ENCODE measurements around the gene PXDN. TPM values are rescaled to one million over a fixed set of nuclear protein-coding genes. Genes with fewer than 3 reads are reported as not detected.

Gene PXDN
- total and polyA plus RNA-seq, 2 of the 4 experiments (the other 2 are of a cell fraction) = 153 to 332 TPM

GRCh38 chr2:1584051-1584531 lies 160.2 kb downstream of the PXDN start:
- no peaks in the 10 kb centered on the region; the same call in 1 of the 2 replicates for H4K20me1 ChIP-seq (ENCODE audit: insufficient read depth, low read length)
- H2AFZ ChIP-seq (replicated peaks; ENCODE audit: low read length, poor library complexity) = no peak overlapping the region
- H2BK20ac ChIP-seq (ENCODE audit: low read depth, low read length) = no peak overlapping the region
- no peak for DNase-seq
- in situ Hi-C loops (cut with MboI; ENCODE audit: low sequenced_read_pairs) (loop anchor here (25.0 kb wide), 1 partner anchor 178 kb away; no protein-coding TSS in a partner anchor), dilution Hi-C loops (cut with HindIII; ENCODE audit: low sequenced_read_pairs, unreplicated experiment) (no loop called here), intact Hi-C loops (cut with micrococcal nuclease) (no loop called here)
- H4K91ac ChIP-seq (ENCODE audit: insufficient read depth, low read depth, low read length) = no peak overlapping the region
- peaks cover 11% of the 10 kb centered on the region; the same call in 1 of the 2 replicates for H3K9me1 ChIP-seq (ENCODE audit: insufficient read depth, low read length)
- ATAC-seq (ENCODE audit: low read depth) = no peak
- H3K9me3 ChIP-seq (ENCODE audit: control insufficient read depth, insufficient read depth, low read length) = no peaks in the 10 kb centered on the region
- no peak overlapping the region for H2BK15ac ChIP-seq (ENCODE audit: low read depth, low read length)
- no peak overlapping the region for H3K9ac ChIP-seq (ENCODE audit: low read depth, low read length)
- H2AK9ac ChIP-seq (replicated peaks; ENCODE audit: low read depth, low read length, poor library complexity) = no peak overlapping the region
- H4K8ac ChIP-seq (ENCODE audit: low read depth in 2 of 2, low read length in 2 of 2) = no peak overlapping the region
- no peak overlapping the region for H4K5ac ChIP-seq (ENCODE audit: low read depth, low read length)
- H3K4ac ChIP-seq (ENCODE audit: low read depth, low read length) = no peak overlapping the region
- no peaks in the 10 kb centered on the region for H3K79me1 ChIP-seq (ENCODE audit: low read depth in 1 of 2, low read length in 2 of 2)
- no peak overlapping the region for H2BK5ac ChIP-seq (ENCODE audit: low read depth, low read length, poor library complexity, severe bottlenecking)
- no peak overlapping the region for H3K4me3 ChIP-seq (ENCODE audit: insufficient read depth, low read depth, low read length)
- H3K14ac ChIP-seq (replicated peaks; ENCODE audit: low read depth, low read length) = no peak overlapping the region
- ChIA-PET CTCF (no interaction called here), POLR2A (ENCODE audit: unreplicated experiment) (no interaction called here)
- H3K36me3 ChIP-seq (ENCODE audit: control insufficient read depth, insufficient read depth, low read length) = no peaks in the 10 kb centered on the region
- TF ChIP-seq, protein P1, sequence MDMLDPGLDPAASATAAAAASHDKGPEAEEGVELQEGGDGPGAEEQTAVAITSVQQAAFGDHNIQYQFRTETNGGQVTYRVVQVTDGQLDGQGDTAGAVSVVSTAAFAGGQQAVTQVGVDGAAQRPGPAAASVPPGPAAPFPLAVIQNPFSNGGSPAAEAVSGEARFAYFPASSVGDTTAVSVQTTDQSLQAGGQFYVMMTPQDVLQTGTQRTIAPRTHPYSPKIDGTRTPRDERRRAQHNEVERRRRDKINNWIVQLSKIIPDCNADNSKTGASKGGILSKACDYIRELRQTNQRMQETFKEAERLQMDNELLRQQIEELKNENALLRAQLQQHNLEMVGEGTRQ (IDR thresholded peaks at IDR 0.05; ENCODE audit: low read depth, low read length) = no peak
- TF ChIP-seq ELK1 (IDR thresholded peaks at IDR 0.05; ENCODE audit: borderline replicate concordance, low read depth, low read length) = no peak
- TF ChIP-seq MAZ (IDR thresholded peaks at IDR 0.05; ENCODE audit: borderline replicate concordance, low read depth, low read length) = no peak
- no peak for TF ChIP-seq MXI1 (IDR thresholded peaks at IDR 0.05; ENCODE audit: borderline replicate concordance, low read depth, low read length)
- no peak for TF ChIP-seq CTCF (conservative IDR thresholded peaks at IDR 0.05; ENCODE audit: low read depth, low read length)
- no peak for TF ChIP-seq MAFK (IDR thresholded peaks at IDR 0.05; ENCODE audit: low read depth, low read length)
- TF ChIP-seq POLR2A (IDR thresholded peaks at IDR 0.05; ENCODE audit: low read depth, low read length) = no peak
- no peak for TF ChIP-seq FOS (IDR thresholded peaks at IDR 0.05; ENCODE audit: low read depth, low read length)
- no peak for TF ChIP-seq CEBPB (IDR thresholded peaks at IDR 0.05; ENCODE audit: low read depth, low read length)
- no peak for TF ChIP-seq CHD1 (IDR thresholded peaks at IDR 0.05; ENCODE audit: low read depth, low read length)
- TF ChIP-seq NFE2L2 (IDR thresholded peaks at IDR 0.05; ENCODE audit: low read depth, low read length) = no peak
- TF ChIP-seq RCOR1 (IDR thresholded peaks at IDR 0.05; ENCODE audit: insufficient replicate concordance, low read length) = no peak
- no peak for TF ChIP-seq SMC3 (IDR thresholded peaks at IDR 0.05; ENCODE audit: low read depth, low read length)
- TF ChIP-seq BHLHE40 (IDR thresholded peaks at IDR 0.05; ENCODE audit: low read depth, low read length) = no peak
- no peak for TF ChIP-seq RAD21 (IDR thresholded peaks at IDR 0.05; ENCODE audit: low read length)
- peaks cover 8% of the 10 kb centered on the region for H3K4me1 ChIP-seq (ENCODE audit: control insufficient read depth, insufficient read depth, low read length)
- H3K56ac ChIP-seq (ENCODE audit: extremely low read depth, insufficient read depth, low read length) = no peak overlapping the region
- no peak overlapping the region for H3K4me2 ChIP-seq (ENCODE audit: low read depth, low read length)
- H2AK5ac ChIP-seq (ENCODE audit: low read depth, low read length) = no peak overlapping the region
- H2BK120ac ChIP-seq (ENCODE audit: low read depth, low read length) = no peak overlapping the region
- WGBS, 2 experiments (ENCODE audit: extremely low coverage in 2 of 2, insufficient read length in 1 of 2) = 97% methylated on average over 6 of the region's 21 CpGs; no CpG with 5 or more reads in 1 of the 2 experiments
- peaks cover 20% of the 10 kb centered on the region; the same call in 1 of the 2 replicates for H3K27me3 ChIP-seq (ENCODE audit: control insufficient read depth, insufficient read depth, low read length)
- no peak overlapping the region for H3K27ac ChIP-seq (ENCODE audit: insufficient read depth, low read length)
- H3K23ac ChIP-seq (ENCODE audit: low read depth, low read length) = no peak overlapping the region
- no peak overlapping the region for H3K18ac ChIP-seq (ENCODE audit: low read depth, low read length)
- BruUV-seq (replicated peaks) = no TSS peak
